ENCODE measurements around the gene RIBC2. TPM values are rescaled to one million over a fixed set of nuclear protein-coding genes. Genes with fewer than 3 reads are reported as not detected.
A peak's percentile ranks its signal among the peaks of the same experiment; 100 is the strongest.

Gene RIBC2
- total and polyA plus RNA-seq, 2 of the 13 experiments (the other 11 are each of a cell fraction or from before 2014, with no cell fraction given), result 0.55 TPM; not detected in 1

- TF ChIP-seq, protein P1, sequence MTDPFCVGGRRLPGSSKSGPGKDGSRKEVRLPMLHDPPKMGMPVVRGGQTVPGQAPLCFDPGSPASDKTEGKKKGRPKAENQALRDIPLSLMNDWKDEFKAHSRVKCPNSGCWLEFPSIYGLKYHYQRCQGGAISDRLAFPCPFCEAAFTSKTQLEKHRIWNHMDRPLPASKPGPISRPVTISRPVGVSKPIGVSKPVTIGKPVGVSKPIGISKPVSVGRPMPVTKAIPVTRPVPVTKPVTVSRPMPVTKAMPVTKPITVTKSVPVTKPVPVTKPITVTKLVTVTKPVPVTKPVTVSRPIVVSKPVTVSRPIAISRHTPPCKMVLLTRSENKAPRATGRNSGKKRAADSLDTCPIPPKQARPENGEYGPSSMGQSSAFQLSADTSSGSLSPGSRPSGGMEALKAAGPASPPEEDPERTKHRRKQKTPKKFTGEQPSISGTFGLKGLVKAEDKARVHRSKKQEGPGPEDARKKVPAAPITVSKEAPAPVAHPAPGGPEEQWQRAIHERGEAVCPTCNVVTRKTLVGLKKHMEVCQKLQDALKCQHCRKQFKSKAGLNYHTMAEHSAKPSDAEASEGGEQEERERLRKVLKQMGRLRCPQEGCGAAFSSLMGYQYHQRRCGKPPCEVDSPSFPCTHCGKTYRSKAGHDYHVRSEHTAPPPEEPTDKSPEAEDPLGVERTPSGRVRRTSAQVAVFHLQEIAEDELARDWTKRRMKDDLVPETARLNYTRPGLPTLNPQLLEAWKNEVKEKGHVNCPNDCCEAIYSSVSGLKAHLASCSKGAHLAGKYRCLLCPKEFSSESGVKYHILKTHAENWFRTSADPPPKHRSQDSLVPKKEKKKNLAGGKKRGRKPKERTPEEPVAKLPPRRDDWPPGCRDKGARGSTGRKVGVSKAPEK (CRISPR knock-in tag; IDR thresholded peaks at IDR 0.05; ENCODE audit: borderline replicate concordance), result 0 out of 2 replicates have a peak, but pooled peaks have one; percentile 34
- TF ChIP-seq ELF1 (CRISPR knock-in tag; IDR thresholded peaks at IDR 0.05) (no peak), ZNF549 (CRISPR knock-in tag; IDR thresholded peaks at IDR 0.05) (no peak), SRF (IDR thresholded peaks at IDR 0.05; ENCODE audit: low read depth, low read length) (peak; percentile 90), RARG (CRISPR knock-in tag; IDR thresholded peaks at IDR 0.05; ENCODE audit: low read depth) (no peak), TCF7 (IDR thresholded peaks at IDR 0.05; ENCODE audit: low read depth) (peak; percentile 33; the same call in 1 of the 2 replicates), ASH2L (IDR thresholded peaks at IDR 0.05; ENCODE audit: insufficient read length, low read depth, low read length) (peak; percentile 32), TP53 (CRISPR knock-in tag; conservative IDR thresholded peaks at IDR 0.05) (no peak), JARID2 (CRISPR knock-in tag; IDR thresholded peaks at IDR 0.05; ENCODE audit: insufficient replicate concordance) (no peak), TEAD3 (CRISPR knock-in tag; optimal IDR thresholded peaks at IDR 0.05; ENCODE audit: borderline replicate concordance) (peak; percentile 82), RELA (CRISPR knock-in tag; IDR thresholded peaks at IDR 0.05) (no peak), ELF3 (CRISPR knock-in tag; IDR thresholded peaks at IDR 0.05) (0 out of 2 replicates have a peak, but pooled peaks have one; percentile 26), ZNF317 (CRISPR knock-in tag; IDR thresholded peaks at IDR 0.05) (no peak), ZNF263 (CRISPR knock-in tag; IDR thresholded peaks at IDR 0.05) (no peak), ZNF724P (CRISPR knock-in tag; IDR thresholded peaks at IDR 0.05; ENCODE audit: borderline replicate concordance) (no peak), ZNF281 (CRISPR knock-in tag; IDR thresholded peaks at IDR 0.05; ENCODE audit: borderline replicate concordance) (no peak), ZNF264 (CRISPR knock-in tag; IDR thresholded peaks at IDR 0.05) (peak; percentile 81), FOXA1 (IDR thresholded peaks at IDR 0.05) (peak; percentile 58; the same call in 1 of the 2 replicates), FOXA1 (CRISPR knock-in tag; IDR thresholded peaks at IDR 0.05) (0 out of 2 replicates have a peak, but pooled peaks have one; percentile 22), MYNN (CRISPR knock-in tag; IDR thresholded peaks at IDR 0.05; ENCODE audit: low read depth) (no peak)
- TF ChIP-seq, protein P2, sequence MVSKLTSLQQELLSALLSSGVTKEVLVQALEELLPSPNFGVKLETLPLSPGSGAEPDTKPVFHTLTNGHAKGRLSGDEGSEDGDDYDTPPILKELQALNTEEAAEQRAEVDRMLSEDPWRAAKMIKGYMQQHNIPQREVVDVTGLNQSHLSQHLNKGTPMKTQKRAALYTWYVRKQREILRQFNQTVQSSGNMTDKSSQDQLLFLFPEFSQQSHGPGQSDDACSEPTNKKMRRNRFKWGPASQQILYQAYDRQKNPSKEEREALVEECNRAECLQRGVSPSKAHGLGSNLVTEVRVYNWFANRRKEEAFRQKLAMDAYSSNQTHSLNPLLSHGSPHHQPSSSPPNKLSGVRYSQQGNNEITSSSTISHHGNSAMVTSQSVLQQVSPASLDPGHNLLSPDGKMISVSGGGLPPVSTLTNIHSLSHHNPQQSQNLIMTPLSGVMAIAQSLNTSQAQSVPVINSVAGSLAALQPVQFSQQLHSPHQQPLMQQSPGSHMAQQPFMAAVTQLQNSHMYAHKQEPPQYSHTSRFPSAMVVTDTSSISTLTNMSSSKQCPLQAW (CRISPR knock-in tag; IDR thresholded peaks at IDR 0.05), result no peak
- TF ChIP-seq, protein P3, sequence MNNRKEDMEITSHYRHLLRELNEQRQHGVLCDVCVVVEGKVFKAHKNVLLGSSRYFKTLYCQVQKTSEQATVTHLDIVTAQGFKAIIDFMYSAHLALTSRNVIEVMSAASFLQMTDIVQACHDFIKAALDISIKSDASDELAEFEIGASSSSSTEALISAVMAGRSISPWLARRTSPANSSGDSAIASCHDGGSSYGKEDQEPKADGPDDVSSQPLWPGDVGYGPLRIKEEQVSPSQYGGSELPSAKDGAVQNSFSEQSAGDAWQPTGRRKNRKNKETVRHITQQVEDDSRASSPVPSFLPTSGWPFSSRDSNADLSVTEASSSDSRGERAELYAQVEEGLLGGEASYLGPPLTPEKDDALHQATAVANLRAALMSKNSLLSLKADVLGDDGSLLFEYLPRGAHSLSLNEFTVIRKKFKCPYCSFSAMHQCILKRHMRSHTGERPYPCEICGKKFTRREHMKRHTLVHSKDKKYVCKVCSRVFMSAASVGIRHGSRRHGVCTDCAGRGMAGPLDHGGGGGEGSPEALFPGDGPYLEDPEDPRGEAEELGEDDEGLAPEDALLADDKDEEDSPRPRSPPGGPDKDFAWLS (CRISPR knock-in tag; IDR thresholded peaks at IDR 0.05; ENCODE audit: borderline replicate concordance), result no peak
These were observed 64.7 kb downstream of the RIBC2 start (continued) for GRCh38 chr22:45478108-45478771.

Measured in HepG2 (cell line).